ENCODE data around the gene HELZ.

Gene HELZ

DNA sequence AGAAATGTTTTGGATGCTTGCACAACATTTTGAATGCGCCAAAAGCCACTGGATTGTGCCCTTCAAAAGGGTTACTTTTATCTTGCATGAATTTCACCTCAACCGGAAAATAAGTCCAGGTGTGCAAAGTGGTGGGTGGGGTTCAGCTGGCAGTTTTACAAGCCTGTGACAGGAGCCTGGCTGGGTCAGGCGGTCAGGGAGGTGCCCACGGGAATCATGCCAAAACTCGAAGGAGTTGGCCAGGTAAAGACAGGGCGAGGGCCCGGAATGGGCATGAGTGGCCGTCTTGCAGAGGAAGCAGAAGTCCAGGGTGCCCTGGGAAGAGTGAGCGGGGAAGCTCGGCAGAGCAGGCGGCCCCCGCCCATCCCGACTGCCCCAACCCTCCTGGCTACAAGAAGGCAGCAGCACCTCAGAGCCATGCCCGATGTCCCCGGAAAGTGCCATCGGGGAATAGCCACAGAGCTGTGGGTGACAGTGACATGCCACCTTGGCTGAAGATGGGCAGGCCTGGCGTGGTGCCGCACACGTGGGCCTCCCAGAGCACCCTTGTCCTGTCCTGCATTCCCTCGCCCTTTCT, 219.7 kb downstream of the HELZ start:
- TF ChIP-seq, protein P1, sequence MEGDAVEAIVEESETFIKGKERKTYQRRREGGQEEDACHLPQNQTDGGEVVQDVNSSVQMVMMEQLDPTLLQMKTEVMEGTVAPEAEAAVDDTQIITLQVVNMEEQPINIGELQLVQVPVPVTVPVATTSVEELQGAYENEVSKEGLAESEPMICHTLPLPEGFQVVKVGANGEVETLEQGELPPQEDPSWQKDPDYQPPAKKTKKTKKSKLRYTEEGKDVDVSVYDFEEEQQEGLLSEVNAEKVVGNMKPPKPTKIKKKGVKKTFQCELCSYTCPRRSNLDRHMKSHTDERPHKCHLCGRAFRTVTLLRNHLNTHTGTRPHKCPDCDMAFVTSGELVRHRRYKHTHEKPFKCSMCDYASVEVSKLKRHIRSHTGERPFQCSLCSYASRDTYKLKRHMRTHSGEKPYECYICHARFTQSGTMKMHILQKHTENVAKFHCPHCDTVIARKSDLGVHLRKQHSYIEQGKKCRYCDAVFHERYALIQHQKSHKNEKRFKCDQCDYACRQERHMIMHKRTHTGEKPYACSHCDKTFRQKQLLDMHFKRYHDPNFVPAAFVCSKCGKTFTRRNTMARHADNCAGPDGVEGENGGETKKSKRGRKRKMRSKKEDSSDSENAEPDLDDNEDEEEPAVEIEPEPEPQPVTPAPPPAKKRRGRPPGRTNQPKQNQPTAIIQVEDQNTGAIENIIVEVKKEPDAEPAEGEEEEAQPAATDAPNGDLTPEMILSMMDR (IDR thresholded peaks at IDR 0.05): no peak

DNA sequence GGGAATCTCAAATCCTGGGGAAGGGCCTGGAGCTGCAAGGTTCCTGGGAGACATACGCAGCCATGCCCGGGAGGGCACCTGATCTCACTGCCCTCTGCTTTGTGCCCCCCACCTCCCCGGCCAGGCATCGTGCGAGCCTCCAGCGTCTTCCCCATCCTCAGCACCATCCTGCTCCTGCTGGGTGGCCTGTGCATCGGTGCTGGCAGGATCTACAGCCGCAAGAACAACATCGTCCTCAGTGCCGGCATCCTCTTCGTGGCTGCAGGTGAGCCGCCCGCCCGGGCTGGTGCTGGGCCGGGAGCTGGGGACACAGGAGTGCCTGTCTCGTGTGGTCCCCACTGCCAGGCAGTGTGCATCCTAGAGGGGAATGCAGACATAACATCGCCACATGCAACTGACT, 220.3 kb downstream of the HELZ start:
- TF ChIP-seq, protein P1 (IDR thresholded peaks at IDR 0.05): no peak

DNA sequence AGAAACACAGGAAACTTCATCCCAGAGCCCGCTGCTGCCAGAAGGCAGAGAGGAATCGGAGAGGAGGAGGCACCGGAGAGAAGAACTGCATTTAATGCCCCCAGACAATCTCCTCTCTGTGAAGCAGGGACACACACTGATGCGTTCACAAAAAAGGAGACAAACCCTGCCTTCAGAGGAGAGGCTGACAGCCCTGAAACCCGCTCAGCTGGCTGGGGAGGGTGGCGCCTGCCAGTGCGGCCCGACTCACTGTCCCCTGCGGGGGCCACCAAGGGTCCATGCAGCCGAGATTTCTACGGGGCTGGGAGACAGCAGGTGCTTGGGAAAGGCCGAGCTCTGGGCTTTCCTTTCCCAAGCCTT, 222.6 kb downstream of the HELZ start:
- TF ChIP-seq, protein P1 (IDR thresholded peaks at IDR 0.05): no peak

DNA sequence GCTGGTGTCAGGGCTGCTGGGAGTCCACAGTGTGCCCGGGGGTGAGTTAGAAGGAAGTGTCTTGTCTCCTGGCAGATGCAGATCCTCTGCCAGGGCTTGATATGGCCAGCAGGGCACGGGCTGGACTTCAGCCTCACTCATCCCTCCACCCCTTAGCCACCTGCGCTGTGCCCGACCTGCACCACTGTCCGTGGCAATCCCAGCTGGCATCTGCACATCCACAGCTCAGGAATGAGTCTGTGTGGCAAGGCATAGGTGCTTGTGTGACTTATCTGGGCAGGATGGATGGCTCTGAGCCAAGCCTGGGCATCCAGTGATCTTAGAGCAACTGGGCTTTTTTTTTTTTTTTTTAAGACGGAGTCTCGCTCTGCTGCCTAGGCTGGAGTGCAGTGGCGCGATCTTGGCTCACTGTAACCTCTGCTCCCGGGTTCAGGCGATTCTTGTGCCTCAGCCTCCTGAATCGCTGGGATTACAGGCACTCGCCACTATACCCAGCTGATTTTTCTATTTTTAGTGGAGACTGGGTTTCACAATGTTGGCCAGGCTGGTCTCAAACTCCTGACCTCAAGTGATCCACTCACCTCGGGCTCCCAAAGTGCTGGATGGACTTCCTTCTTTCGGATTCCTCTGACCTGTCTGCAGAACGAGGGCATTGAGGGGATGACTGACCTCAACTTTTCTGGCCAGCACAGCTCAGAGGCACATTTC, 223.1 kb downstream of the HELZ start:
- TF ChIP-seq, protein P1 (IDR thresholded peaks at IDR 0.05): no peak

DNA sequence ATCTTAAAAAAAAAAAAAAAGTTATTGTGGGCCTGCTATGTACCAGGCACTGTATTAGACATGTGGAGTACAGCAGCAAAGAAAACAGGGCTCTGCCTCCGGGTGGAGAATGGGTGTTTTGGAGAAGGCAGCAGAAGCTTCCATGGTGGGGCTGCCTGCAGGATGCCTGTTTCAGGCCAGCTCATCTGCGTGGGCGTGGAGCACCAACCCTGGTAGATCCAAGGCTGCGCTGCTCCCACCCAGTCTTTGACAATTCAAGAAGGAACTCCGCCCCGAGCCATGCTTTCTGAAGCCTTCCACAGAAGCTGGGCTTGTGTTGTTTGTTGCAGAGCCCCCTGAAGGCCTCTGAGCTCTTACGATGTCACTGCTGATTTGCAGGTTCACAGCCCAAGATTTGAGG, 223.8 kb downstream of the HELZ start:
- TF ChIP-seq, protein P1 (IDR thresholded peaks at IDR 0.05): no peak
